Ramos (cell line): ENCODE results near the gene ENDOV.

Experiments used
- in situ Hi-C: fragments of 300-500 bp; cut with MboI; formaldehyde crosslinking; loops from one replicate; pipeline ENCODE4 v1.14.3; 2022; ENCODE audit warnings: low sequenced_read_pairs; ENCODE audit not compliant: unreplicated experiment

Gene ENDOV

DNA sequence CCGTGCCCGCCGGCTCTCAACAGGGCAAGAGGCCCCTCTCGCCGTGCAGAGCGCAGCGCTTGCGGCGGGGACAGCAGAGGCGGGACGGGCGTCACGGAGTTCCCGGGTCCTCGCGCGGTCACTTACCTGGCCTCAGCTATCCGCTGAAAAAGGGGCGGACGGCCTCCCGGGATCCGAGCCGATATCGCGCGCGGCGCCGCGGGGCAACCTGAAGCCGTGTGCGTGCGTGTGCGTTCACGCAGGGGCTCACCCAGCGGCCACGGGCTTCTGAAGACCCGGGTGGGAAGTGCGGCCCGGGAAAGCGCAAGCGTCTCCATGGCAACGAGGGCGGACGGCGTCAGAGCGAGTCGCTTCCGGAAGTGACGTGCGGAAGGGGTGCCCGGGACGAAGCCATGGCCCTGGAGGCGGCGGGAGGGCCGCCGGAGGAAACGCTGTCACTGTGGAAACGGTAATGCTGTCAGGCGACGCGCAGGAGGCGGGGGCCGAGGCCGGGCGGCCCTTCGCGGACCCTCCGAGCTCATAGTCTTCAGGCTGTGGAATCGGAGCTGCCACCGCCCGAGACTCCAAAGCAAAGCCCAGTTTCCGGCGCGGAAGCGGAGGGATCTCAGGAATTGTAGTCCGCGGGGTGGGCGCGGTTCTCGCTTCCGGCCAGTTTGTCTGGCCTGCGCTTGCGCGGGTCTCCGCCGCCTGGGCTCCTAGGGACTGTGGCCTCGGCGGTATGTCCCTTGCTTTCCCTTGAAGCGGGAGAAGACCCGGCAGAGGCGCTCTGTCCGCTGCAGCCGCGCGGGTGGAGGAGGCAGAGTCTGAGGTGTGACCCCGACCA, at the start of gene ENDOV:
Gene ENDOV (plus strand): TSS at position 365 of the 823 bp plus-strand sequence. CDS start 28 bp downstream, at position 393.
- in situ Hi-C loops = no loop called here

- in situ Hi-C loops = no loop called here
Measured at GRCh38 chr17:80365983-80366382, 49.0 kb upstream of the ENDOV start.

- in situ Hi-C loops = no loop called here
Measured at GRCh38 chr17:80367503-80367902, 47.5 kb upstream of the ENDOV start.

GRCh38 chr17:80371196-80371595, 43.8 kb upstream of the ENDOV start:
- in situ Hi-C loops = no loop called here

- in situ Hi-C loops = no loop called here
Measured at GRCh38 chr17:80372456-80372855, 42.5 kb upstream of the ENDOV start.

GRCh38 chr17:80372922-80373570, 41.9 kb upstream of the ENDOV start:
- in situ Hi-C loops = no loop called here

GRCh38 chr17:80374039-80374731, 40.8 kb upstream of the ENDOV start:
- in situ Hi-C loops = no loop called here

- in situ Hi-C loops = no loop called here
Measured at GRCh38 chr17:80374732-80375585, 40.0 kb upstream of the ENDOV start.

DNA sequence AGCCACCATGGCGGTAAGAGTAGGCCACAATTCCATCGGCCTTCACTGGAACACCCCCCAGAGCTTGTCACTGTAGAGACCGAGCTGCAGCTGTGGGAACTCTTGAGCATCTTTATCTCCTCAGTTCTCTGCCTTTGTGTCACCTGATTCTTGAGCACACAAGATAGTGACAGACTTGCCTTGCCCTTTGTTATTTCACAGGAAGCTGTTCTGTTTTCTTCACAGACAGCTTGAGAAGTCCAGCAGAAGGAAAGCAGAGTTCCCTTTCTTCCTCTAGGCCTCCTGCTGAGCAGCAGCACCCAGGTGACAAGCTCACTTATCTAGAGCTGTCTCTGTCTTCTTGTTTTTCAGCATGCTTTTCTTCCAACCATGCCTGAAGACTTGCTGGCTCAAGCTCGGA, 38.4 kb upstream of the ENDOV start:
- in situ Hi-C loops = no loop called here

DNA sequence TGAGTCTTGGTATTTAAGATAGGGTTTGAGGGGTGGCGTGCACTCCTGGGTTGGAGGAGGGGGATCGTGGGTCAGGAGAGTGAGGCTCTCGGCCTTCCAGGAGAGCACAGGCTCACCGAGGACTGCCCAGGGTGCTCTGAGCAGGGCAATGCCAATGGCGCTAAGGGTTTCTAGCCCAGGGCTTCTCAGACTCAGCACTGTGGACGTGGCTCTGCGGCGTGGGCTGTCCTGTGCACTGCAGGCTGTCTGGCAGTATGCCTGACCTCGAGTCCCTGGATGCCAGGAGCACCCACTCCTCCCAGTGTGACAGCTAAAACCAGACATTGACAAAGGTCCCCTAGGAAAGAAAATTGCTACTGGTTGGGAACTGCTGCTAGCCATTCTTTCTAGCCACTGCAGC, 37.2 kb upstream of the ENDOV start:
- in situ Hi-C loops = no loop called here

DNA sequence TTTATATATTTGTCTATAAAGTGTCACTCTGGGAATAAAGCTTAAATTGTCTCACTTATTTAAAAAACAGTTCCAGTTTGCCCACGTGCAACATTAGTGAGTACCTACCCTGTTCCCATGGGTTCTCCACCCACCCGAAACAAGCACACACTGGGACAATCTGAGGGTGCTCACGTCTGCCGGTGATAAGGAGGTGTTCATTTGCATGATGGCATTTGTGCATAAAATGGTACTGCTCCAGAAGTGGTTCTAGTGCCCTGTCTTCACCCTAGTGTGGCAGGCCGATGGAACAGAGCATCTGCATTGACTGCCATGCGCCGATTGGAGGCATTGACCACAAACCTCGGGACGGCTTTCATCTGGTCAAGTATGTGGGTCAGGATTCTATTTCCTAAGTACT, 35.6 kb upstream of the ENDOV start:
- in situ Hi-C loops = no loop called here

DNA sequence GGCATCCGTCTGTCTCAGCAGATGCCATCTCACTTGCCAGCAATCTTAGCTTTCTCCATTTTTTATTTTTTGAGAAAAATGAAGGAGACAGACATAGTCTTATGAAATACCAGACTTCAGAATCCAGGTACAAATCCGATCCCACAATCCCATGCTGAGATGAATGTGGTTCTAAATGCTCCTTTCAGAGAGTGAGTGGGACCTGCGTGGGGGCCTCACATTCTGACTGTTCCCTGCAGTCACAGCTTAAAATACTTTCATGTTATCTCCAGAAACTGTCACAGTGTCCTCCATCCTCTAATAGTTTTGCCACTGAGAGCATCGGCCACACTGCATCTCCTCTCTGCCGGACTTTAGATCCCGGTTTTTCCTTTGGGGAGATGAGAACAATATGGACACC, 34.9 kb upstream of the ENDOV start:
- in situ Hi-C loops = no loop called here

- in situ Hi-C loops = no loop called here
Measured at GRCh38 chr17:80380555-80381002, 34.4 kb upstream of the ENDOV start.

- in situ Hi-C loops = no loop called here
Measured at GRCh38 chr17:80381416-80381923, 33.5 kb upstream of the ENDOV start.

GRCh38 chr17:80382446-80382845, 32.5 kb upstream of the ENDOV start:
- in situ Hi-C loops = no loop called here

- in situ Hi-C loops = no loop called here
Measured at GRCh38 chr17:80382956-80383355, 32.0 kb upstream of the ENDOV start.

GRCh38 chr17:80384078-80384960, 30.6 kb upstream of the ENDOV start:
- in situ Hi-C loops = no loop called here

DNA sequence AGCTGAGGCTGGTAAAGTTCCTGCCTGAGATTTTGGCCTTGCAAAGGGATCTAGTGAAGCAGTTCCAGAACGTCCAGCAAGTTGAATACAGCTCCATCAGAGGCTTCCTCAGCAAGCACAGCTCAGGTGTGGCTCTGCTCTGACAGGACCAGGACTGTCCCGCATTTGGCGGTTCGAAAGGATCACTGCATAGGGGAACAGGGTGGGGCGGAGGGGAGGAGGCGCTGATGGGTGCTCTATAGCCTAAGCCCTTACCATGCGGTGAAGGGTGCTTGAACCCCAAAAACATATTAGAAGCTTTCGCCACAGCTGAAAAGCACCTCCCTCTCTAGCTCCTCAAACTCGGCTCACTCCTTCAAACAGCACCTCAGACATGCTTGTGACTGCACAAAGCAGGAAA, 29.9 kb upstream of the ENDOV start:
- in situ Hi-C loops = no loop called here

DNA sequence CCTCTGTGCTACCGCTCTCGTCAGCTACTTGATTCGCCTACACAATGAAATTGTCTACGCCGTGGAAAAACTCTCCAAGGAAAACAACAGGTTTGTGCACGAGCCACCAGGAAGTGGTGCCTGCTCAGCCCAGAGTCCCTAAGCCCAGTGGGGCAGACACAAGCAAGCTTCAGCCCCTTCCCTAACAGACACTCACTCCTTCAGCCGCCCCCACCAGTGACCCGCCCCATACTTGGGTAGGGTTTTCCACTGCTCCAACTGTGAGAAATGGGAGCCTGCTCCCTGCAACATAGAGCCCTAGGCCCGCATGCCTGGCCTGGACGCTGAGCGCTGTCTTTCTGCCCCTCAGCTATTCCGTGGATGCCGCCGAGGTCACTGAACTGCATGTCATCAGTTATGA, 28.6 kb upstream of the ENDOV start:
- in situ Hi-C loops = no loop called here
